ENCODE results near the gene SLC19A1. TPM values are rescaled to one million over a fixed set of nuclear protein-coding genes. Genes with fewer than 3 reads are reported as not detected.

SLC19A1 gene
- total RNA-seq, 1 donor from 2014 or later = 53.3 TPM

GRCh38 chr21:45458281-45459170 is 83.7 kb downstream of the SLC19A1 start:
- no peak for TF ChIP-seq CTCF (IDR thresholded peaks at IDR 0.05; ENCODE audit: partially characterized antibody, unreplicated experiment)
- peaks cover 22% of the 10 kb centered on the region for H3K36me3 Mint-ChIP-seq (ENCODE audit: unreplicated experiment)
- H3K9me3 Mint-ChIP-seq (ENCODE audit: unreplicated experiment) = peaks cover 13% of the 10 kb centered on the region
- H3K4me3 Mint-ChIP-seq (ENCODE audit: unreplicated experiment) = no peak overlapping the region
- peak; percentile 32 for DNase-seq
- peaks cover 9% of the 10 kb centered on the region for H3K27me3 Mint-ChIP-seq (ENCODE audit: unreplicated experiment)
- H3K4me1 Mint-ChIP-seq (ENCODE audit: low read depth, unreplicated experiment) = peaks cover 4% of the 10 kb centered on the region
- no peak overlapping the region for H3K27ac Mint-ChIP-seq (ENCODE audit: unreplicated experiment)

- Mint-ChIP-seq H3K27ac (ENCODE audit: unreplicated experiment) (no peak overlapping the region), H3K4me3 (ENCODE audit: unreplicated experiment) (no peak overlapping the region), H3K4me1 (ENCODE audit: low read depth, unreplicated experiment) (peaks cover 4% of the 10 kb centered on the region), H3K27me3 (ENCODE audit: unreplicated experiment) (peaks cover 15% of the 10 kb centered on the region), H3K9me3 (ENCODE audit: unreplicated experiment) (peaks cover 10% of the 10 kb centered on the region), H3K36me3 (ENCODE audit: unreplicated experiment) (peaks cover 19% of the 10 kb centered on the region)
- DNase-seq = no peak
- TF ChIP-seq CTCF (IDR thresholded peaks at IDR 0.05; ENCODE audit: partially characterized antibody, unreplicated experiment) = no peak
These were observed 84.4 kb downstream of the SLC19A1 start for GRCh38 chr21:45457832-45458172.

GRCh38 chr21:45457161-45457831 is 84.9 kb downstream of the SLC19A1 start:
- Mint-ChIP-seq H3K4me3 (ENCODE audit: unreplicated experiment) (no peak overlapping the region), H3K27me3 (ENCODE audit: unreplicated experiment) (peaks cover 13% of the 10 kb centered on the region), H3K27ac (ENCODE audit: unreplicated experiment) (no peak overlapping the region), H3K9me3 (ENCODE audit: unreplicated experiment) (peaks cover 8% of the 10 kb centered on the region), H3K36me3 (ENCODE audit: unreplicated experiment) (peaks cover 14% of the 10 kb centered on the region), H3K4me1 (ENCODE audit: low read depth, unreplicated experiment) (peaks cover 4% of the 10 kb centered on the region)
- DNase-seq = peak; percentile 10
- TF ChIP-seq CTCF (IDR thresholded peaks at IDR 0.05; ENCODE audit: partially characterized antibody, unreplicated experiment) = no peak

GRCh38 chr21:45456584-45457160 is 85.6 kb downstream of the SLC19A1 start:
- Mint-ChIP-seq H3K36me3 (ENCODE audit: unreplicated experiment) (peaks cover 8% of the 10 kb centered on the region), H3K27ac (ENCODE audit: unreplicated experiment) (no peak overlapping the region), H3K27me3 (ENCODE audit: unreplicated experiment) (peaks cover 12% of the 10 kb centered on the region), H3K9me3 (ENCODE audit: unreplicated experiment) (peaks cover 7% of the 10 kb centered on the region), H3K4me3 (ENCODE audit: unreplicated experiment) (no peak overlapping the region), H3K4me1 (ENCODE audit: low read depth, unreplicated experiment) (peaks cover 4% of the 10 kb centered on the region)
- DNase-seq = peak; percentile 11
- TF ChIP-seq CTCF (IDR thresholded peaks at IDR 0.05; ENCODE audit: partially characterized antibody, unreplicated experiment) = no peak
